Stimulated activated CD4-positive, alpha-beta T cell treated with anti-CD3 and anti-CD28 coated beads, Interleukin-4, amount 100 ng/mL, for 1 hour (primary cell): ENCODE data around the gene BRCA1.
"Not testable (repeated sequence)": the region's sequence is repeated elsewhere in the genome, so short reads cannot be mapped to it uniquely, and the experiment has no call there.

Experiments
- DNase-seq: peaks from one replicate; pipeline ENCODE4 v3.0.0-alpha.2; 2020

Gene BRCA1

GRCh38 chr17:43133439-43133838 is 8.3 kb upstream of the BRCA1 start:
- DNase-seq, result not testable (repeated sequence)

GRCh38 chr17:43132117-43132516 is 7.0 kb upstream of the BRCA1 start:
- DNase-seq, result no peak

- DNase-seq, result no peak
Measured at GRCh38 chr17:43129671-43130010, 4.5 kb upstream of the BRCA1 start.

- not testable (repeated sequence) for DNase-seq
Measured at GRCh38 chr17:43127333-43127876, 2.2 kb upstream of the BRCA1 start.

GRCh38 chr17:43126911-43127290 is 1.7 kb upstream of the BRCA1 start:
- no peak for DNase-seq

GRCh38 chr17:43125967-43126910 is 1.1 kb upstream of the BRCA1 start:
- DNase-seq, result no peak

- no peak for DNase-seq
Measured at GRCh38 chr17:43118679-43119615, 6.2 kb downstream of the BRCA1 start.

- no peak for DNase-seq
Measured at GRCh38 chr17:43114151-43114552, 11.0 kb downstream of the BRCA1 start.

- DNase-seq, result no peak
Measured at GRCh38 chr17:43106552-43106951, 18.6 kb downstream of the BRCA1 start.

- no peak for DNase-seq
Measured at GRCh38 chr17:43105146-43105545, 20.0 kb downstream of the BRCA1 start.

- no peak for DNase-seq
Measured at GRCh38 chr17:43104665-43105064, 20.5 kb downstream of the BRCA1 start.

GRCh38 chr17:43095364-43095763 is 29.8 kb downstream of the BRCA1 start:
- DNase-seq, result not testable (repeated sequence)

- DNase-seq, result no peak
Measured at GRCh38 chr17:43094129-43094835, 30.9 kb downstream of the BRCA1 start.

- DNase-seq, result no peak
Measured at GRCh38 chr17:43092901-43093300, 32.3 kb downstream of the BRCA1 start.

GRCh38 chr17:43090022-43090421 is 35.1 kb downstream of the BRCA1 start:
- DNase-seq, result no peak

GRCh38 chr17:43085474-43085873 is 39.7 kb downstream of the BRCA1 start:
- DNase-seq, result no peak

- no peak for DNase-seq
Measured at GRCh38 chr17:43079641-43080302, 45.4 kb downstream of the BRCA1 start.

- no peak for DNase-seq
Measured at GRCh38 chr17:43074869-43075268, 50.3 kb downstream of the BRCA1 start.

GRCh38 chr17:43070872-43071271 is 54.3 kb downstream of the BRCA1 start:
- DNase-seq, result no peak

- DNase-seq, result no peak
Measured at GRCh38 chr17:43070257-43070656, 54.9 kb downstream of the BRCA1 start.

GRCh38 chr17:43069368-43069898 is 55.7 kb downstream of the BRCA1 start:
- DNase-seq, result no peak
